Measurements from ENCODE around the gene KIAA0825.

GRCh38 chr5:94429566-94429965 lies 188.8 kb downstream of the KIAA0825 start:
- TF ChIP-seq CTCF (IDR thresholded peaks at IDR 0.05 in 4 of 5, conservative IDR thresholded peaks at IDR 0.05 in 1 of 5), result no peak
- TF ChIP-seq POLR2A (IDR thresholded peaks at IDR 0.05), result no peak
